Pulmonary artery endothelial cell (primary cell): ENCODE results near the gene PHACTR3. TPM values are rescaled to one million over a fixed set of nuclear protein-coding genes. Genes with fewer than 3 reads are reported as not detected.

Source experiments
- DNase-seq: peaks from one replicate; pipeline ENCODE4 v3.0.0-alpha.2; 2011; ENCODE audit warnings: low read depth, low spot score
- total RNA-seq: library from RNA; depleted of rRNA; stranded (reverse); fragments of >200 nt; gene quantifications from 2 replicates; pipeline ENCODE4 v1.2.3, GENCODE V29; 2014

The PHACTR3 gene
- total RNA-seq, 1 donor from 2014 or later = not detected

DNA sequence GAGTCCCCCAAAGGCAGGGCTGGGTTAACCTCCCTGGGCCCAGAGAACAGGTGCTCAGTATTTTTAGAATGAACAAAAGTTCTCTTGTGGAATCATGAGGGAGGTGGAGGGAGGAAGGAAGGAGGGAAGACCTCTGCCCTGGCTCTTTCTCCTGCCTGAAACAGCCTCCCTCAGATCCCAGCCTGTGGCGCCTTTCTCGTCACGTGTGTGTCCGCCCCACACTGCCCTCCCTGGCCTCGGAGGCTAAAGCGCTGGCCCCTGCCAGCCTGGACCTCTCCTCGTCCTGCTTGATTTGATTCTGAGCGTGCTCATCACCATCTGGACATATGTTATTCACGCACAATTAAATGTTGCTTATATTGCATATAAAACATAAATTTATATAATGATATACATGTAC lies 40.9 kb downstream of the PHACTR3 start:
- no peak for DNase-seq

- no peak for DNase-seq
Observed at GRCh38 chr20:59645761-59646171, 41.4 kb downstream of the PHACTR3 start.

GRCh38 chr20:59646487-59646886 lies 42.1 kb downstream of the PHACTR3 start:
- DNase-seq = no peak

- DNase-seq = no peak
Observed at GRCh38 chr20:59647271-59647670, 42.9 kb downstream of the PHACTR3 start.

DNA sequence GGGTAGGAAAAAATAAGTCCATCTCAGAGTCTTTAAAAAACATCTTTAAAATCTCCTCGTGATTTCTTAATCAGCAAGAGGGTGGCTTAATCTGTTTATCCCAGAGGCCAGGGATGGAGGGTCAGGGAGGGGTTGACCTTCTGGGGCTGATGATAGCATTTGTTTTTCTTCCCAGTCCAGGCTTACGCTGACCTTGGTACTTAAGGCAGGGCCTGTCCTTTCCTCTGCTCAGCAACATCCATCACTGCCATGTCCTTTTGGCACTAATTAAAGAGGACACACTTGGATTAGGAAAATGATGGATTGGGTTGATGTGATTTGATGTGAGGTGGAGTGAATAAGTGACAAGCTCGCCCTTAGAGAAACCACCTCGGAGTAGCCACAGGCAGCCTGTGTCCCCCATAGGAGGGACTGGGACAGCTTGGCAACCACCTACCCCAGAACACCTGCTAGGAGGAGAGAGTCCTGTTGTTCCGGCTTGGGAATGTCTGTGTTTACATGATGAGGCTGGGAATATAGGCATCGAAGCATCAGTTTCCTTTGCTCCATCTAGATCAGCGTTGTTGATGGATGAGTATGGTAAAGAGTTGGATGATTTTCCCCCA lies 44.2 kb downstream of the PHACTR3 start:
- DNase-seq = no peak

DNA sequence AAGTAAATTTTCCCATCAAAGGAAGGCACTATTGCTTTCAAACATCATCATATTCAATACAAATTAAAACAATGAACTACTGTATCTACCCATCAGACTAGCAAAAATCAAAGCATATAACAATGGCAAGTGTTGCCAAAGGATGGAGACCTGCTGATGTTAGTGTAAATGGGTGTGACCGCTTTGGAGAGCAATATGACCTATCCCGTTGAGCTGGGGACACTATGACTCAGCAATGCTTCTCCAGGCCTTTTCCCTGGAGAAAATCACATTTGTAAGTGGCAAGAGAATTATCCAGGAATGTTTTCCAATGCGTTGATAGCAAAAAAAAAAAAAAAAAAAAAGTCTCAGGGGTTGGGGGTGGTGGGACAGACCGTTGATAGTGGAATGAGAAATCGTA lies 46.1 kb downstream of the PHACTR3 start:
- DNase-seq = no peak

- DNase-seq = no peak
Observed at GRCh38 chr20:59652381-59652780, 48.0 kb downstream of the PHACTR3 start.

- no peak for DNase-seq
Observed at GRCh38 chr20:59656417-59656816, 52.1 kb downstream of the PHACTR3 start.

DNA sequence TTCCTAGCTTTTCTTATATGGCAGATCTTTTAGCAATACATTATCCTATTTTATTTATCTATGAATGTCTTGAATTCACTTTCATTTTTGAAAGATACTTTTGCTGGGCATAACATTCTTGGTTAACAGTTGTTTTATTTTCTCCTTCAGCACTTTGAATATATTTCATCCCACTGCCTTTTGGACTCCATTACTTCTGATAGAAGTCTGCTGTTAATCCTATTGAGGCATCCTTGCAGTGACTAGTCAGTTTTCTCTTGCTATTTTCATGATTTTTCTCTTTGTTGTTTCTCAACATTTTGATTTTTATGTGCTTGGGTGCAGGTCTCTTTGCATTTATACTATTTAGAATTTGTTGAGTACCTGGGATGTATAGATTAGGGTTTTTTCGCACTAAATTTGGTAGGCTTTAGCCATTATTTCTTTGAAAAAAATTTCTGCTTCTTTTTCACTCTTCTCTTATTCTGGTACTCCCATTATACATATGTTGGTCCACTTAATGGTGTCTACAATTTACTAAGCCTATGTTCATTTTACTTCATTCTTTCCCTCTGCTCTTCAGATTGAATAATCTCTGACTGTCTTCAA lies 53.2 kb downstream of the PHACTR3 start:
- DNase-seq = no peak

- no peak for DNase-seq
Observed at GRCh38 chr20:59660471-59660870, 56.1 kb downstream of the PHACTR3 start.

GRCh38 chr20:59661153-59661552 lies 56.8 kb downstream of the PHACTR3 start:
- DNase-seq = no peak

GRCh38 chr20:59661621-59662020 lies 57.3 kb downstream of the PHACTR3 start:
- no peak for DNase-seq

DNA sequence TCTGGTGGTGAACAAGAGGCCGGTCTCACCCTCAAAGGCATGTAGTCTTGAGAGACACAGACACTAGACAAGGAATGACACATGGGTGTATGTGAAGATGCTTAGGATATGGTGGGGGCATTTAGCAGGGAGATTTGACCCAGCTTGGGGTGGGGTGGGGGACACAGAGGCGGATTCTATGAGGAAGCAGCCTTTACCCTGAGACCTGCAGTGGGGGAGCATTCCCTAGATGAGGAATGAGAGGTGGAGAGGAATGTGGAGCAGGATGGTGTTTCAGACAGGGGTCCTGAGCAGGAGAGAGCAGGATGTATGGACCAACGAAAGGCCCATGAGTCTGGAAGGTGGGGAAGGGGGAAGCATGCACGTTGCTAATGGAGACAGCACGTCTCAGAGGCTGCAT lies 57.8 kb downstream of the PHACTR3 start:
- no peak for DNase-seq

- no peak for DNase-seq
Observed at GRCh38 chr20:59662856-59663512, 58.6 kb downstream of the PHACTR3 start.

DNA sequence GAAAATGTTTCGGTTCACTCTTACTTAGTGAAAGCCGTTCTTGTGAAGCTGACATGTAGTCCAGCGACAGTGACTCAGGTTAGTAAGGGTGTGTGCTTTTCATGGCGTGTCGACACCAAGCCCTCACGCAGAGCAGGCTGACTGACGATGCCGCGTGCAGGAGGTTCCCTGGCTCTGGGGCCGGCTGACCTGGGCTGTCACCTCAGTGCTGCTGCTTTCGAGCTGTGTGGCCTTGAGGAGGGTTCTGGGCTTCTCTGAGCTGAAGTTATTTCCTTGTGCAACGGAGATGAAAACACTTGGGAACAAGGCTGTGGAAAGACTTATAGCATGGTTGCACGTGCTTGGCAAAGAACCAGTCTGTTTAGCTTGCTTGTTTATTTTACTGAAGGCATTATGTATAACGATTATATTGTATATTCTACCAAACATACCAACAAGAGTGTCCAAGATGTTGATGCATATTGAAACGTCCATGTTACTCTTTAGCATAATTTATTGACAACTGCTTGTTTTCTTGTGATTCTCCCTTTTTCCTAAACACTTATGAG lies 59.2 kb downstream of the PHACTR3 start:
- no peak for DNase-seq

DNA sequence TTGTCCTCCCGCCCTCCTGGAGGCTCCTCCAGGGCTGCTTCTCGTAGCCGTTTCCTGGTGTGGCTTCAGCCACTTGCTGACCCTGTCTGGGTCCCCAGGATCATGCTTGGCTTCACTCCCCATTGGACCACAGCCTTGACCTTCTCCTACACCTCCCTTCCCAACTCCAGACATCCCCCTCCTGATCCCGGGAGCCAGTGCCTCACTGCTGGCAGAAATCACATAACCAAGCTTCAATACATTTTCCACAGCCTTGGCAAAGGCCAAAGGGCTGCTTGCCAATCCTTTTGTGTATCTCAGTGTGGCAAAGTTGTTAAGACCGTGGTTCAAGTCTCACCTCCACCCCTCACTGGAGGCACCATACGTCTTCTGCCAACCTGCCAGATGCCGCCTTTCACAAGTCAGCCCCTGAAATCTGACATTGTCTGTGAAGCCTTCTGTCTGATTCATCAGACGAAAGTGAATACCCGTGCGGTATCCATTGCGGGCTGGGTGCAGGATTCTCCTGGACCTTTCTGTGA lies 60.1 kb downstream of the PHACTR3 start:
- DNase-seq = no peak

- no peak for DNase-seq
Observed at GRCh38 chr20:59665656-59666555, 61.6 kb downstream of the PHACTR3 start.

DNA sequence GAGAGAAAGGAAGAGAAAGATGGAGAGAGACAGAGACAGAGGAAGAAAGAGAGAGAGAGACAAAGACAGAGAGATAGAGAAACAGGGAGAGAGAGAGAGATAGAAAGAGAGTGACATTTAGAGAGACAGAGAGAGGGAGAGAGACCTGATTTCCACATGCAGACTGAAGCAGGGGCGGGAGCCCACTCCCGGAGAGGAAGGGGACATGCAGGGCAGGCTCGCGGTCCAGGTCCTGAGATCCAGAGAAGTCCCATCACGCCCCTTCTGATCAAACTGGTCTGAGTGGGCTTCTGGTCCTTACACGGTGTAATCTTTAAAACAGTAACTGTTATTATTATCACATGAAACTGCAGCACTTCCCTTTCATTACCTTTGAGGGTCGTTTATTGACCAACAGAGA lies 62.2 kb downstream of the PHACTR3 start:
- no peak for DNase-seq

DNA sequence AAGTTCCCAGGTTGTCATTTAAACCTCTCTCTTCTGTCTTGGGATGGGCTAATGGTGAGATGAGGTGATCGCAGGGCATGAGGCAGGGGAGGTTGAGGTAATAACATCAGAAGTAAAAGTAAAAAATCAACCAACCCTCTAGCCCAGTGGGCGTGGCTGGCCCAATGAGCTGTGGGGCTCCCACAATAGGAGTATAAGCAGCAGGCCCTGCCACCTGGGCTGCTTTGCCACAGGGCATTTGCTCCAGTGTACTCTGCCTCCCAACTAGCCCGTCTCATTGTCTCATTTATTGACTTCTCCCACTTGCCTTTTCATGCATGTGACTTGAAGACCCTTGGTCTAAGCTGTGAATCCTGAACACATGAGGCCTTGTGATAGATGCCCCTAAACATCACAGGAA lies 62.8 kb downstream of the PHACTR3 start:
- no peak for DNase-seq

- DNase-seq = no peak
Observed at GRCh38 chr20:59667981-59668515, 63.7 kb downstream of the PHACTR3 start.
